ENCODE results near the gene VEGFB. TPM values are rescaled to one million over a fixed set of nuclear protein-coding genes. Genes with fewer than 3 reads are reported as not detected.

The VEGFB gene
- total RNA-seq, 2 donors from 2014 or later = 58.9 to 78.4 TPM

GRCh38 chr11:64255135-64256128 lies 21.0 kb downstream of the VEGFB start:
- DNase-seq = no peak
- no peaks in the 10 kb centered on the region for H3K9me3 ChIP-seq (ENCODE audit: control insufficient read depth, low read length)
- H3K9me3 Mint-ChIP-seq = no peaks in the 10 kb centered on the region
- H3K9ac ChIP-seq (ENCODE audit: extremely low read depth, low read length, poor library complexity, severe bottlenecking) = no peak overlapping the region
- no peaks in the 10 kb centered on the region for H3K4me1 ChIP-seq (ENCODE audit: control insufficient read depth, insufficient read depth, low read length)
- no peaks in the 10 kb centered on the region for H3K27me3 Mint-ChIP-seq (ENCODE audit: insufficient read depth)
- no peak overlapping the region for H3K4me3 ChIP-seq (ENCODE audit: low read length)
- TF ChIP-seq, protein P1, sequence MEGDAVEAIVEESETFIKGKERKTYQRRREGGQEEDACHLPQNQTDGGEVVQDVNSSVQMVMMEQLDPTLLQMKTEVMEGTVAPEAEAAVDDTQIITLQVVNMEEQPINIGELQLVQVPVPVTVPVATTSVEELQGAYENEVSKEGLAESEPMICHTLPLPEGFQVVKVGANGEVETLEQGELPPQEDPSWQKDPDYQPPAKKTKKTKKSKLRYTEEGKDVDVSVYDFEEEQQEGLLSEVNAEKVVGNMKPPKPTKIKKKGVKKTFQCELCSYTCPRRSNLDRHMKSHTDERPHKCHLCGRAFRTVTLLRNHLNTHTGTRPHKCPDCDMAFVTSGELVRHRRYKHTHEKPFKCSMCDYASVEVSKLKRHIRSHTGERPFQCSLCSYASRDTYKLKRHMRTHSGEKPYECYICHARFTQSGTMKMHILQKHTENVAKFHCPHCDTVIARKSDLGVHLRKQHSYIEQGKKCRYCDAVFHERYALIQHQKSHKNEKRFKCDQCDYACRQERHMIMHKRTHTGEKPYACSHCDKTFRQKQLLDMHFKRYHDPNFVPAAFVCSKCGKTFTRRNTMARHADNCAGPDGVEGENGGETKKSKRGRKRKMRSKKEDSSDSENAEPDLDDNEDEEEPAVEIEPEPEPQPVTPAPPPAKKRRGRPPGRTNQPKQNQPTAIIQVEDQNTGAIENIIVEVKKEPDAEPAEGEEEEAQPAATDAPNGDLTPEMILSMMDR (conservative IDR thresholded peaks at IDR 0.05) = no peak
- peaks cover 38% of the 10 kb centered on the region for H3K36me3 Mint-ChIP-seq (ENCODE audit: low read depth)
- no peaks in the 10 kb centered on the region for H3K27me3 ChIP-seq (ENCODE audit: control insufficient read depth, insufficient read depth, low read length, poor library complexity, severe bottlenecking)
- no peak overlapping the region for H3K27ac Mint-ChIP-seq
- H3K4me1 Mint-ChIP-seq = peaks cover 7% of the 10 kb centered on the region
- no peak overlapping the region for H3K27ac ChIP-seq (ENCODE audit: low read depth, low read length)
- H3K4me3 Mint-ChIP-seq = no peak overlapping the region
- peaks cover 51% of the 10 kb centered on the region for H3K36me3 ChIP-seq (ENCODE audit: control insufficient read depth, insufficient read depth, low read length)
- 92 to 95% methylated on average over 27 to 35 of the region's 35 CpGs for WGBS, 2 experiments (ENCODE audit: insufficient coverage in 1 of 2, insufficient read length in 1 of 2)

GRCh38 chr11:64256300-64256699 lies 21.9 kb downstream of the VEGFB start:
- Mint-ChIP-seq H3K36me3 (ENCODE audit: low read depth) (peaks cover 40% of the 10 kb centered on the region), H3K4me3 (no peak overlapping the region), H3K9me3 (no peaks in the 10 kb centered on the region), H3K4me1 (peaks cover 5% of the 10 kb centered on the region), H3K27ac (no peak overlapping the region), H3K27me3 (ENCODE audit: insufficient read depth) (no peaks in the 10 kb centered on the region)
- no peak for DNase-seq
- Histone ChIP-seq H3K27me3 (ENCODE audit: control insufficient read depth, insufficient read depth, low read length, poor library complexity, severe bottlenecking) (no peaks in the 10 kb centered on the region), H3K36me3 (ENCODE audit: control insufficient read depth, insufficient read depth, low read length) (peaks cover 56% of the 10 kb centered on the region), H3K9me3 (ENCODE audit: control insufficient read depth, low read length) (no peaks in the 10 kb centered on the region), H3K4me3 (ENCODE audit: low read length) (no peak overlapping the region), H3K9ac (ENCODE audit: extremely low read depth, low read length, poor library complexity, severe bottlenecking) (no peak overlapping the region), H3K4me1 (ENCODE audit: control insufficient read depth, insufficient read depth, low read length) (no peaks in the 10 kb centered on the region), H3K27ac (ENCODE audit: low read depth, low read length) (no peak overlapping the region)
- TF ChIP-seq, protein P1 (conservative IDR thresholded peaks at IDR 0.05) = no peak
- WGBS, 2 experiments (ENCODE audit: insufficient coverage in 1 of 2, insufficient read length in 1 of 2) = 95 to 96% methylated on average over 3 to 15 of the region's 15 CpGs

- H3K4me3 Mint-ChIP-seq = no peak overlapping the region
- peaks cover 5% of the 10 kb centered on the region for H3K4me1 Mint-ChIP-seq
- no peak overlapping the region for H3K4me3 ChIP-seq (ENCODE audit: low read length)
- no peaks in the 10 kb centered on the region for H3K9me3 Mint-ChIP-seq
- H3K9ac ChIP-seq (ENCODE audit: extremely low read depth, low read length, poor library complexity, severe bottlenecking) = no peak overlapping the region
- no peaks in the 10 kb centered on the region for H3K4me1 ChIP-seq (ENCODE audit: control insufficient read depth, insufficient read depth, low read length)
- WGBS, 2 experiments (ENCODE audit: insufficient coverage in 1 of 2, insufficient read length in 1 of 2) = 94 to 95% methylated on average over 24 of the region's 24 CpGs
- no peak for DNase-seq
- no peak overlapping the region for H3K27ac ChIP-seq (ENCODE audit: low read depth, low read length)
- no peaks in the 10 kb centered on the region for H3K9me3 ChIP-seq (ENCODE audit: control insufficient read depth, low read length)
- H3K36me3 ChIP-seq (ENCODE audit: control insufficient read depth, insufficient read depth, low read length) = peaks cover 66% of the 10 kb centered on the region
- H3K27me3 Mint-ChIP-seq (ENCODE audit: insufficient read depth) = no peaks in the 10 kb centered on the region
- H3K36me3 Mint-ChIP-seq (ENCODE audit: low read depth) = peaks cover 55% of the 10 kb centered on the region
- no peaks in the 10 kb centered on the region for H3K27me3 ChIP-seq (ENCODE audit: control insufficient read depth, insufficient read depth, low read length, poor library complexity, severe bottlenecking)
- TF ChIP-seq, protein P1 (conservative IDR thresholded peaks at IDR 0.05) = no peak
- H3K27ac Mint-ChIP-seq = no peak overlapping the region
Measured at GRCh38 chr11:64258356-64258755, 24.0 kb downstream of the VEGFB start.

Data from endodermal cell (in vitro differentiated cells).